Spleen (tissue), 11 donors: ENCODE measurements around the gene USP2. TPM values are rescaled to one million over a fixed set of nuclear protein-coding genes. Genes with fewer than 3 reads are reported as not detected.

Experiments
- DNase-seq: peaks from one replicate; pipeline ENCODE4 v3.0.0-alpha.2; 2020
- H3K27ac ChIP-seq, 8 donors: fragments of 200-600 bp; sonication (generic) in 7 of 8; 1 replicate in 4 of 8; 2 replicates in 4 of 8; pipeline versions ENCODE4 v1.5.0 to v1.8.0; 2016 to 2021; ENCODE audit warnings: inconsistent platforms in 4 of 8, mild to moderate bottlenecking in 4 of 8, moderate library complexity in 1 of 8
- H3K27me3 ChIP-seq, 7 donors: fragments of 200-600 bp; sonication (generic) in 6 of 7; replicated peaks in 1 of 7; 1 replicate in 4 of 7; 2 replicates in 3 of 7; pipeline versions ENCODE4 v1.5.0 to v1.8.0; 2016 to 2021; ENCODE audit warnings: inconsistent platforms in 3 of 7, mild to moderate bottlenecking in 1 of 7
- H3K36me3 ChIP-seq, 6 donors: fragments of 200-600 bp; sonication (generic) in 5 of 6; 1 replicate in 4 of 6; 2 replicates in 2 of 6; pipeline versions ENCODE4 v1.5.0 to v1.8.0; 2016 to 2021; ENCODE audit warnings: inconsistent platforms in 2 of 6
- H3K4me1 ChIP-seq, 6 donors: fragments of 200-600 bp; sonication (generic) in 5 of 6; 1 replicate in 3 of 6; 2 replicates in 3 of 6; pipeline versions ENCODE4 v1.5.0 to v1.8.0; 2016 to 2021; ENCODE audit warnings: inconsistent platforms in 3 of 6
- H3K4me3 ChIP-seq, 8 donors: fragments of 200-600 bp; sonication (generic) in 7 of 8; 1 replicate in 4 of 8; 2 replicates in 4 of 8; pipeline versions ENCODE4 v1.5.0 to v1.8.0; 2016 to 2021; ENCODE audit warnings: inconsistent platforms in 4 of 8, mild to moderate bottlenecking in 4 of 8, moderate library complexity in 2 of 8
- H3K9me3 ChIP-seq, 8 donors: fragments of 200-600 bp; sonication (generic) in 7 of 8; 1 replicate in 4 of 8; 2 replicates in 4 of 8; pipeline versions ENCODE4 v1.5.0 to v1.8.0; 2016 to 2021; ENCODE audit warnings: inconsistent platforms in 4 of 8
- CTCF ChIP-seq, 11 experiments: fragments of 200-600 bp in 7 of 11; fragments of 450-650 bp in 4 of 11; sonication (generic) in 4 of 11; IDR thresholded peaks in 8 of 11; conservative IDR thresholded peaks in 3 of 11; 1 replicate in 7 of 11; 2 replicates in 4 of 11; pipeline versions ENCODE4 v1.4.0 to v1.8.0; 2016 to 2021; ENCODE audit warnings: antibody characterized with exemption in 11 of 11, inconsistent platforms in 4 of 11, mild to moderate bottlenecking in 1 of 11
- POLR2A ChIP-seq, 3 donors: fragments of 450-650 bp; IDR thresholded peaks; one replicate each; pipeline ENCODE4 v1.5.1; 2017; ENCODE audit warnings: antibody characterized with exemption in 3 of 3, mild to moderate bottlenecking in 1 of 3
- POLR2AphosphoS5 ChIP-seq, 3 donors: sonication (generic); formaldehyde crosslinking; IDR thresholded peaks; one replicate each; pipeline ENCODE4 v1.5.1; 2017; ENCODE audit warnings: antibody characterized with exemption in 3 of 3
- WGBS, 5 donors: extraction: QIAGEN DNeasy Blood & Tissue Kit in 3 of 5; methylation state at CpG; one replicate each; pipeline versions ENCODE4 v1.1.5 to v1.1.7; 2013 to 2018; 5-methylcytosine and 5-hydroxymethylcytosine counted together
- intact Hi-C: fragments of 100-400 bp; cut with DNase I; formaldehyde crosslinking; loops from one replicate; pipeline ENCODE4 v1.15.0; 2023; ENCODE audit warnings: low total_unique reads
- polyA plus RNA-seq, 3 donors: library from polyadenylated mRNA; stranded (reverse); fragments of 200-250 nt; gene quantifications; one replicate each; pipeline ENCODE4 v1.2.1, GENCODE V29; 2013
- total RNA-seq, 7 donors: library from RNA; depleted of rRNA in 3 of 7; stranded (reverse); fragments of >200 nt in 3 of 7; fragmentation: NEBNext Ultra II Directional in 4 of 7; extraction: Animal tissue kit (Norgen Biotek cat#: 25700) in 4 of 7; gene quantifications; one replicate each; pipeline versions ENCODE4 v1.1.0 to v1.2.1, GENCODE V29; 2016 to 2021
- donor health status: healthy with polysubstance abuse.
- donor health status: DM: no; HTN: no; CAD: no; lungs with moderate emphysema.
- donor health status: DM: no; HTN: no; CAD: no.
- donor health status: Bipolar disorder and iron deficiency.
- donor health status: healthy.
- donor health status: DM: no; HTN: no; CAD: no.
- donor health status: DM: yes; HTN: yes; CAD: no.

The USP2 gene
- total and polyA plus RNA-seq, 10 donors: 0.15 to 0.88 (median 0.45) TPM

GRCh38 chr11:119309953-119310681 is 71.4 kb downstream of the USP2 start:
- Histone ChIP-seq H3K36me3 (peaks cover 0 to 98% (median 17%) of the 10 kb centered on the region in 6 donors), H3K9me3 (no peaks in the 10 kb centered on the region), H3K4me1 (peaks cover 0 to 33% (median 14%) of the 10 kb centered on the region in 6 donors), H3K4me3 (no peak overlapping the region), H3K27me3 (peaks cover 0 to 13% (median 5%) of the 10 kb centered on the region in 7 donors), H3K27ac (peak overlapping the region in 2 of 8 donors; percentile 33 to 38)
- intact Hi-C loops: no loop called here
- TF ChIP-seq POLR2AphosphoS5 (IDR thresholded peaks at IDR 0.05) (peak in 1 of 3 donors; percentile 11), CTCF (IDR thresholded peaks at IDR 0.05 in 8 of 11, conservative IDR thresholded peaks at IDR 0.05 in 3 of 11) (no peak)
- no peak for DNase-seq
- 80 to 83% (median 82%) methylated on average over 15 to 17 of the region's 17 CpGs for WGBS, 5 donors

GRCh38 chr11:119309411-119309810 is 72.1 kb downstream of the USP2 start:
- peaks cover 0 to 6% (median 0%) of the 10 kb centered on the region in 7 donors for H3K27me3 ChIP-seq
- DNase-seq: no peak
- TF ChIP-seq POLR2AphosphoS5 (IDR thresholded peaks at IDR 0.05) (peak in 1 of 3 donors; percentile 33), POLR2A (IDR thresholded peaks at IDR 0.05) (no peak)
- H3K4me1 ChIP-seq: peaks cover 0 to 26% (median 8%) of the 10 kb centered on the region in 6 donors
- H3K36me3 ChIP-seq: peaks cover 0 to 98% (median 23%) of the 10 kb centered on the region in 6 donors
- WGBS, 5 donors: 92 to 96% (median 94%) methylated on average over 11 of the region's 11 CpGs
- H3K9me3 ChIP-seq: no peaks in the 10 kb centered on the region
- intact Hi-C loops: no loop called here
- no peak overlapping the region for H3K4me3 ChIP-seq
- H3K27ac ChIP-seq: no peak overlapping the region

GRCh38 chr11:119307974-119308373 is 73.5 kb downstream of the USP2 start:
- Histone ChIP-seq H3K27ac (no peak overlapping the region), H3K4me3 (no peak overlapping the region), H3K4me1 (peaks cover 0 to 26% (median 7%) of the 10 kb centered on the region in 6 donors), H3K9me3 (no peaks in the 10 kb centered on the region), H3K27me3 (no peaks in the 10 kb centered on the region), H3K36me3 (peaks cover 4 to 100% (median 37%) of the 10 kb centered on the region in 6 donors)
- no peak for DNase-seq
- TF ChIP-seq POLR2AphosphoS5 (IDR thresholded peaks at IDR 0.05): no peak
- no peak for TF ChIP-seq POLR2A (IDR thresholded peaks at IDR 0.05)
- no peak for TF ChIP-seq CTCF (IDR thresholded peaks at IDR 0.05 in 8 of 11, conservative IDR thresholded peaks at IDR 0.05 in 3 of 11)
- intact Hi-C loops: no loop called here
- 81 to 87% (median 85%) methylated on average over 5 of the region's 5 CpGs for WGBS, 5 donors

GRCh38 chr11:119307219-119307618 is 74.3 kb downstream of the USP2 start:
- peak overlapping the region in 5 of 8 donors; percentile 18 to 48 (median 31) for H3K27ac ChIP-seq
- no peaks in the 10 kb centered on the region for H3K27me3 ChIP-seq
- H3K36me3 ChIP-seq: peaks cover 5 to 100% (median 44%) of the 10 kb centered on the region in 6 donors
- DNase-seq: no peak
- intact Hi-C loops: no loop called here
- no peaks in the 10 kb centered on the region for H3K9me3 ChIP-seq
- TF ChIP-seq POLR2A (IDR thresholded peaks at IDR 0.05): no peak
- peak in 1 of 11 experiments; percentile 6 for TF ChIP-seq CTCF (IDR thresholded peaks at IDR 0.05 in 8 of 11, conservative IDR thresholded peaks at IDR 0.05 in 3 of 11)
- H3K4me1 ChIP-seq: peaks cover 0 to 26% (median 7%) of the 10 kb centered on the region in 6 donors
- WGBS, 5 donors: 64 to 90% (median 82%) methylated on average over 1 of the region's 1 CpG
- H3K4me3 ChIP-seq: no peak overlapping the region
